Testis (tissue), 2 donors: ENCODE results near the gene LRRC27.

Experiments
- CTCF ChIP-seq, 3 experiments: fragments of 450-650 bp in 2 of 3; fragments of 200-600 bp in 1 of 3; sonication (generic) in 1 of 3; IDR thresholded peaks; one replicate each; pipeline ENCODE4 v1.5.1; 2016 to 2019; ENCODE audit warnings: antibody characterized with exemption in 3 of 3, mild to moderate bottlenecking in 2 of 3, moderate library complexity in 1 of 3
- POLR2A ChIP-seq: fragments of 450-650 bp; IDR thresholded peaks from one replicate; pipeline ENCODE4 v1.6.1; 2017; ENCODE audit warnings: antibody characterized with exemption, mild to moderate bottlenecking, moderate library complexity

- TF ChIP-seq CTCF (IDR thresholded peaks at IDR 0.05): no peak
- no peak for TF ChIP-seq POLR2A
These were observed 42.6 kb upstream of the LRRC27 start for GRCh38 chr10:132289439-132289838.
